ENCODE data around the gene AMMECR1L.

Gene AMMECR1L

GRCh38 chr2:127857265-127857808, 28.4 kb downstream of the AMMECR1L start:
- H3K27ac ChIP-seq = peak overlapping the region; percentile 95
- DNase-seq = peak; percentile 20
- peak overlapping the region; percentile 79 for H3K4me3 ChIP-seq (ENCODE audit: low read depth, low read length)
- TF ChIP-seq CTCF (IDR thresholded peaks at IDR 0.05; ENCODE audit: low read depth, low read length) = no peak
- H3K36me3 ChIP-seq = peaks cover 40% of the 10 kb centered on the region
- no peaks in the 10 kb centered on the region for H3K27me3 ChIP-seq (ENCODE audit: insufficient read depth, low read depth, severe bottlenecking)
- H3K9me3 ChIP-seq (ENCODE audit: severe bottlenecking) = no peaks in the 10 kb centered on the region

DNA sequence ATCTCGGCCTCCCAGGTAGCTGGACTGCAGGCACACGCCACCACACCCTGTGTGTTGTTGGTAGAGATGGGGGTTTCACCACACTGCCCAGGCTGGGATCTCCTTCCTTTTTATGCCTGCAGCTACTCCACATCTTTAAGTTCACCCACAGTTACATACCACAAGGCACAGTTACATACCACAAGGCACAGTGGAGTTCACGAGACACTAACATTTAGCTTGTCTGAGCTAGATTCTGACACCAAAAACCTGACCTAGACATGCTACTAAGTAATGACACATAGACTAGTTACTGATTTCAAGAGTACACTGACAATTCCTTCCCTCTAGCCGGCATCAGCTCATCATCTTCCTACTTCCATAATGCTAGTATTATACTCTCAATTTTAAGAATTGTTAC, 32.1 kb downstream of the AMMECR1L start:
- Histone ChIP-seq H3K4me3 (ENCODE audit: low read depth, low read length) (no peak overlapping the region), H3K9me3 (ENCODE audit: severe bottlenecking) (no peaks in the 10 kb centered on the region), H3K27me3 (ENCODE audit: insufficient read depth, low read depth, severe bottlenecking) (no peaks in the 10 kb centered on the region), H3K27ac (no peak overlapping the region), H3K36me3 (peaks cover 74% of the 10 kb centered on the region)
- no peak for DNase-seq
- TF ChIP-seq CTCF (IDR thresholded peaks at IDR 0.05; ENCODE audit: low read depth, low read length) = no peak

DNA sequence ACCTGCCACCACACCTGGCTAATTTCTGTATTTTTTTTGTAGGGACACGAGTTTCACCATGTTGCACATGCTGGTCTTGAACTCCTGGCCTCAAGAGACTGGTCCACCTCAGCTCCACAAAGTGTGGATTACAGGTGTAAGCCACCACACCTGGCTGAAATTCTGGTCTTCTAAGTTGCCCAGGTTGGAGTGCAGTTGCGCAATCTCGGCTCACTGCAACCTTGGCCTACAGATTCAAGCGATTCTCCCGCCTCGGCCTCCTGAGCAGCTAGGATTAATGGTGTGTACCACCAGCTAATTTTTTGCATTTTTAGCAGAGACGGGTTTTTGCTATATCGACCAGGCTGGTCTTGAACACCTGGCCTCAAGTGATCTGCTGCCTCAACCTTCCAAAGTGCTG, 33.4 kb downstream of the AMMECR1L start:
- H3K27me3 ChIP-seq (ENCODE audit: insufficient read depth, low read depth, severe bottlenecking) = no peaks in the 10 kb centered on the region
- H3K36me3 ChIP-seq = peaks cover 82% of the 10 kb centered on the region
- no peak overlapping the region for H3K4me3 ChIP-seq (ENCODE audit: low read depth, low read length)
- H3K27ac ChIP-seq = no peak overlapping the region
- DNase-seq = no peak
- TF ChIP-seq CTCF (IDR thresholded peaks at IDR 0.05; ENCODE audit: low read depth, low read length) = no peak
- H3K9me3 ChIP-seq (ENCODE audit: severe bottlenecking) = no peaks in the 10 kb centered on the region

- H3K36me3 ChIP-seq = peaks cover 79% of the 10 kb centered on the region
Measured at GRCh38 chr2:127847931-127848330, 37.8 kb downstream of the AMMECR1L start.

GRCh38 chr2:127844973-127845372, 40.8 kb downstream of the AMMECR1L start:
- no peak for DNase-seq
- H3K9me3 ChIP-seq (ENCODE audit: severe bottlenecking) = no peaks in the 10 kb centered on the region
- no peak overlapping the region for H3K4me3 ChIP-seq (ENCODE audit: low read depth, low read length)
- H3K36me3 ChIP-seq = peaks cover 52% of the 10 kb centered on the region
- TF ChIP-seq CTCF (IDR thresholded peaks at IDR 0.05; ENCODE audit: low read depth, low read length) = no peak
- no peak overlapping the region for H3K27ac ChIP-seq
- no peaks in the 10 kb centered on the region for H3K27me3 ChIP-seq (ENCODE audit: insufficient read depth, low read depth, severe bottlenecking)

More at GRCh38 chr2:127847931-127848330, 37.8 kb downstream of the AMMECR1L start:
- no peak for DNase-seq
- Histone ChIP-seq H3K27me3 (ENCODE audit: insufficient read depth, low read depth, severe bottlenecking) (no peaks in the 10 kb centered on the region), H3K27ac (no peak overlapping the region), H3K4me3 (ENCODE audit: low read depth, low read length) (no peak overlapping the region), H3K9me3 (ENCODE audit: severe bottlenecking) (no peaks in the 10 kb centered on the region)
- TF ChIP-seq CTCF (IDR thresholded peaks at IDR 0.05; ENCODE audit: low read depth, low read length) = no peak

DNA sequence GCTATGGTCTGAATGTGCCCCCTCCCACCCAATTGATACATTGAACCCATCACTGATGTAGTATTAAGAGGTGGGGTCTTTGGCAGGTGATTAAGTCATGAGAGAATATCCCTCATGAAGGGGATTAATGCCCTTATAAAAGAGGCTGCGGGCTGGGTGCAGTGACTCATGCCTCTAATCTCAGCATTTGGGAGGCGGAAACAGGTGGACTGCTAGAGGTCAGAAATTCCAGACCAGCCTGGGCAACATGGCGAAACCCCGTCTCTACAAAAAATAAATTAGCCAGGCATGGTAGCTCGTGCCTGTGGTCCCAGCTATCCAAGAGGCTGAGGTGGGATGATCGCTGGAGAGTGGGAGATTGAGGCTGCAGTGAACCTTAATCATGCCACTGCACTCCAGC, 42.1 kb downstream of the AMMECR1L start:
- no peaks in the 10 kb centered on the region for H3K9me3 ChIP-seq (ENCODE audit: severe bottlenecking)
- no peak overlapping the region for H3K4me3 ChIP-seq (ENCODE audit: low read depth, low read length)
- H3K27me3 ChIP-seq (ENCODE audit: insufficient read depth, low read depth, severe bottlenecking) = no peaks in the 10 kb centered on the region
- H3K36me3 ChIP-seq = peaks cover 39% of the 10 kb centered on the region
- no peak for DNase-seq
- no peak for TF ChIP-seq CTCF (IDR thresholded peaks at IDR 0.05; ENCODE audit: low read depth, low read length)
- H3K27ac ChIP-seq = no peak overlapping the region

All from WERI-Rb-1 (cell line).